Caco-2 (cell line): ENCODE results near the gene ASCL5. TPM values are rescaled to one million over a fixed set of nuclear protein-coding genes. Genes with fewer than 3 reads are reported as not detected.
A peak's percentile ranks its signal among the peaks of the same experiment; 100 is the strongest.

ENCODE experiments used
- BruUV-seq: library from RNA; stranded (reverse); fragments of 400-500 nt; replicated peaks from 2 replicates; lab custom pipeline; 2021; lab: Mats Ljungman, UMichigan
- CTCF ChIA-PET: fragments of 300-600 bp; sonication (Branson Sonifier 250); formaldehyde crosslinking; loops from one replicate; lab custom pipeline; 2022; ENCODE audit warnings: antibody characterized with exemption; lab: Charles Lee
- POLR2A ChIA-PET: fragments of 300-600 bp; sonication (Branson Sonifier 250); formaldehyde crosslinking; loops from one replicate; lab custom pipeline; 2022; ENCODE audit warnings: antibody characterized with exemption; lab: Charles Lee
- DNase-seq, 2 experiments: peaks; one replicate each; pipeline versions ENCODE4 v3.0.0 to v3.0.0-alpha.2; 2020 to 2022
- H3K27me3 ChIP-seq: replicated peaks from 2 replicates; pipeline ENCODE4 v1.6.0; 2011; ENCODE audit warnings: low read length; ENCODE audit not compliant: control insufficient read depth, insufficient read depth
- H3K36me3 ChIP-seq: 2 replicates; pipeline ENCODE4 v1.5.1; 2011; ENCODE audit warnings: low read length; ENCODE audit not compliant: control insufficient read depth, insufficient read depth
- H3K4me1 ChIP-seq: fragments of 250-450 bp; sonication (Bioruptor Pico); 2 replicates; pipeline ENCODE4 v1.5.1; 2020; ENCODE audit warnings: mild to moderate bottlenecking
- H3K4me3 ChIP-seq: 2 replicates; pipeline ENCODE4 v1.5.1; 2011; ENCODE audit warnings: low read depth, mild to moderate bottlenecking, control low read depth, low read length
- H3K9me3 ChIP-seq: fragments of 250-450 bp; sonication (Bioruptor Pico); 2 replicates; pipeline ENCODE4 v1.5.1; 2020; ENCODE audit warnings: mild to moderate bottlenecking, moderate library complexity
- H3K27ac Mint-ChIP-seq: one replicate; pipeline ENCODE4 v1.8.0; 2022; ENCODE audit warnings: mixed read lengths; ENCODE audit not compliant: unreplicated experiment
- H3K27me3 Mint-ChIP-seq: one replicate; pipeline ENCODE4 v1.8.0; 2022; ENCODE audit warnings: mixed read lengths; ENCODE audit not compliant: insufficient read depth, unreplicated experiment
- H3K36me3 Mint-ChIP-seq: one replicate; pipeline ENCODE4 v1.8.0; 2022; ENCODE audit warnings: mild to moderate bottlenecking, mixed read lengths; ENCODE audit not compliant: insufficient read depth, unreplicated experiment
- H3K4me1 Mint-ChIP-seq: one replicate; pipeline ENCODE4 v1.8.0; 2022; ENCODE audit warnings: low read depth, mixed read lengths; ENCODE audit not compliant: unreplicated experiment
- H3K4me3 Mint-ChIP-seq: one replicate; pipeline ENCODE4 v1.8.0; 2022; ENCODE audit warnings: mild to moderate bottlenecking, moderate library complexity, mixed read lengths; ENCODE audit not compliant: unreplicated experiment
- H3K9me3 Mint-ChIP-seq: one replicate; pipeline ENCODE4 v1.8.0; 2022; ENCODE audit warnings: mixed read lengths; ENCODE audit not compliant: unreplicated experiment
- intact Hi-C: fragments of 100-400 bp; cut with micrococcal nuclease; formaldehyde crosslinking; loops from one replicate; pipeline ENCODE4 v1.10.0; 2022; ENCODE audit not compliant: unreplicated experiment
- total RNA-seq: library from RNA; stranded (reverse); gene quantifications from 2 replicates; pipeline ENCODE4 v1.2.3, GENCODE V29; 2022
- TF ChIP-seq, protein P1 (sequence below), 2 experiments: fragments of 200-600 bp in 1 of 2; IDR thresholded peaks; 1 replicate in 1 of 2; 2 replicates in 1 of 2; pipeline versions ENCODE4 v1.5.1 to v1.8.0; 2011 to 2022; ENCODE audit warnings: antibody characterized with exemption in 1 of 2, control low read depth in 1 of 2, inconsistent platforms in 1 of 2, low read depth in 1 of 2, low read length in 1 of 2, mild to moderate bottlenecking in 1 of 2, moderate library complexity in 1 of 2; ENCODE audit not compliant: insufficient read depth in 1 of 2, severe bottlenecking in 1 of 2, unreplicated experiment in 1 of 2

Gene ASCL5
- total RNA-seq, 1 experiment from 2014 or later = 0.48 TPM

DNA sequence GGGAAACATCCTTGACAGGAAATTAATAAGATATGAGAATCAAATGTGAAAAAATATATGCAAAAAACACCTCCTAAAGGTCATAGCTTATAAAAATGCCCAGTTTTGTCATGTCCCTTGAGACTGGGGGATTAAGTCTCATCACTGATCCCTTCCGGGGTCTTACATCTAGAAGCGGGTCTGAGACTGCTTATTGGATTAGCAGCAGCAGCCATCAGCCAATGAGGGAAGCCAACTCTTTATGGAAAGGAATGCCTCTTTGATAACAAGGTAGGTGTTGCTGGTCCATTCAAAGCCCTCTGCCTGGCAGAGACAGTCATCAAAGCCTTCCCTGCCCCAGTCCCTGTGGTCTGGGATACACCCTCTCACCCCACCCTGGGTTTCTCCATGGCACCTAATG, 10.9 kb downstream of the ASCL5 start:
- BruUV-seq = no TSS peak
- H3K36me3 Mint-ChIP-seq = no peaks in the 10 kb centered on the region
- 0 out of 2 replicates have a peak, but pooled peaks cover 3% of the 10 kb centered on the region for H3K4me1 ChIP-seq
- no peak overlapping the region for H3K27ac Mint-ChIP-seq
- TF ChIP-seq, protein P1, sequence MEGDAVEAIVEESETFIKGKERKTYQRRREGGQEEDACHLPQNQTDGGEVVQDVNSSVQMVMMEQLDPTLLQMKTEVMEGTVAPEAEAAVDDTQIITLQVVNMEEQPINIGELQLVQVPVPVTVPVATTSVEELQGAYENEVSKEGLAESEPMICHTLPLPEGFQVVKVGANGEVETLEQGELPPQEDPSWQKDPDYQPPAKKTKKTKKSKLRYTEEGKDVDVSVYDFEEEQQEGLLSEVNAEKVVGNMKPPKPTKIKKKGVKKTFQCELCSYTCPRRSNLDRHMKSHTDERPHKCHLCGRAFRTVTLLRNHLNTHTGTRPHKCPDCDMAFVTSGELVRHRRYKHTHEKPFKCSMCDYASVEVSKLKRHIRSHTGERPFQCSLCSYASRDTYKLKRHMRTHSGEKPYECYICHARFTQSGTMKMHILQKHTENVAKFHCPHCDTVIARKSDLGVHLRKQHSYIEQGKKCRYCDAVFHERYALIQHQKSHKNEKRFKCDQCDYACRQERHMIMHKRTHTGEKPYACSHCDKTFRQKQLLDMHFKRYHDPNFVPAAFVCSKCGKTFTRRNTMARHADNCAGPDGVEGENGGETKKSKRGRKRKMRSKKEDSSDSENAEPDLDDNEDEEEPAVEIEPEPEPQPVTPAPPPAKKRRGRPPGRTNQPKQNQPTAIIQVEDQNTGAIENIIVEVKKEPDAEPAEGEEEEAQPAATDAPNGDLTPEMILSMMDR (IDR thresholded peaks at IDR 0.05; ENCODE audit: insufficient read depth in 1 of 2, low read depth in 1 of 2, low read length in 1 of 2, severe bottlenecking in 1 of 2, unreplicated experiment in 1 of 2) = no peak
- no peaks in the 10 kb centered on the region for H3K27me3 Mint-ChIP-seq
- no peak for DNase-seq
- H3K4me3 Mint-ChIP-seq = no peak overlapping the region
- CTCF ChIA-PET = interaction anchor here (0.6 to 1.3 kb wide), 3 partner anchors 30 to 1153 kb away, joined by 3 to 6 read pairs (median 4); no protein-coding TSS in a partner anchor
- no peak overlapping the region for H3K4me3 ChIP-seq
- intact Hi-C loops = no loop called here
- no peaks in the 10 kb centered on the region for H3K9me3 ChIP-seq
- no peaks in the 10 kb centered on the region for H3K36me3 ChIP-seq
- POLR2A ChIA-PET = no interaction called here
- no peaks in the 10 kb centered on the region; the same call in 1 of the 2 replicates for H3K27me3 ChIP-seq
- peaks cover 8% of the 10 kb centered on the region for H3K4me1 Mint-ChIP-seq
- no peaks in the 10 kb centered on the region for H3K9me3 Mint-ChIP-seq

DNA sequence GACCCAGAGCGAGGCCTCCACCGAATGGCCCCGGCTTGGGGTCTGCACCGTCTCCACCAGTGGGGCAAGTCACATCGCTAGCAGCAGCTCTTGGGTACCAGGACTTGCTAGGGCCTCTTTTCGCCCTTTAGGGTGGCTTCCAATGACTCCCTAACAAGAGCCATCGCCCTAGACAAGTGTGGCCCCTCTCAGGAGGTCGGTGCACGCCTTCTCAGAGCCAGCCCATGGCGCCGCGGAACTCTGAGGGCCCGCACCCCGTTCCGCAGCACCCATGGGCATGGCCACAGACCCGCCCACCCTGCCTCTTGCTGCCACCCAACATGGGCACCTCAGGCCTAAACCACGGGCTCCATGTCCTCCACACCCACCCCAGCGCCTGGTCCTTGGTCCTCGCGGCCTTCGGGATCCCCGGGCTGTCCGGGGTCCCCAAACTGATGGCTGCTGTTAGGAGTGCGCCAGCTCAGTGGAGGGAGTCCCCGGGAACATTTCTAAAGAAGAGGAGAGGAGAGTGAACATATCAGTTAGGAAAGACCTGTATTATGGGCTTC, 11.5 kb downstream of the ASCL5 start:
- intact Hi-C loops = no loop called here
- Histone ChIP-seq H3K27me3 (no peaks in the 10 kb centered on the region), H3K36me3 (no peaks in the 10 kb centered on the region), H3K4me1 (0 out of 2 replicates have a peak, but pooled peaks cover 7% of the 10 kb centered on the region), H3K4me3 (no peak overlapping the region), H3K9me3 (no peaks in the 10 kb centered on the region)
- no peak for DNase-seq
- TF ChIP-seq, protein P1 (IDR thresholded peaks at IDR 0.05; ENCODE audit: insufficient read depth in 1 of 2, low read depth in 1 of 2, low read length in 1 of 2, severe bottlenecking in 1 of 2, unreplicated experiment in 1 of 2) = no peak
- ChIA-PET CTCF (interaction anchor here (0.9 kb wide), 1 partner anchor 73 kb away, joined by 3 read pairs; no protein-coding TSS in a partner anchor), POLR2A (no interaction called here)
- Mint-ChIP-seq H3K27ac (no peak overlapping the region), H3K27me3 (no peaks in the 10 kb centered on the region), H3K9me3 (no peaks in the 10 kb centered on the region), H3K36me3 (no peaks in the 10 kb centered on the region), H3K4me1 (peaks cover 14% of the 10 kb centered on the region), H3K4me3 (no peak overlapping the region)
- BruUV-seq = no TSS peak

DNA sequence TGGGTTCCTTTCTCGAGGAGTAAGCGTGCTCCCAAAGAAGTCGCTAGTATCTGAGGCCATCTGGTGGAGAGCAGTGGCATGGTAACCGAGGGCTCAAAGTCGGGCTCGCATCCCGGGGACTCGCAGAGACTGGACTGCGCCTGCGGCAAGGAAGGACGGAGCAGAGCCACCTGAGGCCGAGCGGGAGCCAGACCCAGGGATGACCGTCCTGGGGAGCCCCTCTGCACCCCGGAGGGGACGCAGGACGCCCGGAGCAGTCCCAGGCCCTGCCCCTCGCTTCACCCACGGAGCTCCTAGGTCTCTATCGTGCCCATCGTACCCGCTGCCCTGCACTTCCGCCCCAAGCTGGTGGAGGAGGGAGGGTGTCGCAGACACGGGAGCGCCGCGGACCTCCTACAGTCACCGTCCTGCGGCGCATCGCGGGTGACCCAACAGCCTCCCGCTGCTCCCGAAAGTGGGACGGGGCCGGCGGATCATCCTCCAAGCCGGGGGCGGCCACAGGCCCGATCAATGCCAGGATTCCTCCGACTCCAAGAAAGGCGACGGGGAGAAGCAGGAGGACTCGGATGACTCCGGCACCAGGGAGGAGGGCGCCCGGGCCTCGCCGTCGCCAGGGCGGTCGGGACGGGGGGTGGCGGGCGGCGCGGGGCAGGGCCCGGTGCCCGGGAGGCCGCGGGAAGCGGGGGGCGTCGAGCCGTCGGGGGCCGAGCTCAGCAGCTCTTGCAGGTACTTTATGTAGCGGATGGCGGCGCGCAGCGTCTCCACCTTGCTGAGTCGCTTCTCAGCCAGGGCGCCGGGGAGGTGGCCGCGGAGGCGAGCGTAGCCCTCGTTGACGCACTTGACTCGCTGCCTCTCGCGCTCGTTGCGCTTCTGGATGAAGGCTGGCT, 12.5 kb downstream of the ASCL5 start:
- H3K27me3 ChIP-seq = no peaks in the 10 kb centered on the region
- Mint-ChIP-seq H3K27me3 (no peaks in the 10 kb centered on the region), H3K9me3 (no peaks in the 10 kb centered on the region), H3K4me1 (peaks cover 15% of the 10 kb centered on the region), H3K36me3 (no peaks in the 10 kb centered on the region), H3K4me3 (peak overlapping the region; percentile 24), H3K27ac (no peak overlapping the region)
- BruUV-seq = no TSS peak
- TF ChIP-seq, protein P1 (IDR thresholded peaks at IDR 0.05; ENCODE audit: insufficient read depth in 1 of 2, low read depth in 1 of 2, low read length in 1 of 2, severe bottlenecking in 1 of 2, unreplicated experiment in 1 of 2) = peak; percentile 85 to 90
- DNase-seq = peak; percentile 86 to 87
- H3K9me3 ChIP-seq = no peaks in the 10 kb centered on the region
- CTCF ChIA-PET = interaction anchor here (0.6 to 1.5 kb wide), 10 partner anchors 29 to 556 kb away, joined by 3 to 15 read pairs (median 4); no protein-coding TSS in a partner anchor
- H3K36me3 ChIP-seq = no peaks in the 10 kb centered on the region
- H3K4me1 ChIP-seq = 0 out of 2 replicates have a peak, but pooled peaks cover 9% of the 10 kb centered on the region
- intact Hi-C loops = loop anchor here (1.0 to 5.0 kb wide), 5 partner anchors 24 to 222 kb away; partner anchors contain the start of gene INAVA
- H3K4me3 ChIP-seq = no peak overlapping the region
- POLR2A ChIA-PET = interaction anchor here (0.8 kb wide), 1 partner anchor 23 kb away, joined by 7 read pairs; no protein-coding TSS in a partner anchor
